H1 (cell line): ENCODE data around the gene DPEP1. TPM values are rescaled to one million over a fixed set of nuclear protein-coding genes. Genes with fewer than 3 reads are reported as not detected.

Experiments
- CTCF ChIA-PET: fragments of 300-600 bp; sonication (Branson Sonifier 250); formaldehyde crosslinking; loops from one replicate; lab custom pipeline; 2021; ENCODE audit not compliant: partially characterized antibody; lab: Charles Lee
- POLR2A ChIA-PET: fragments of 300-600 bp; sonication (Branson Sonifier 250); formaldehyde crosslinking; loops from one replicate; lab custom pipeline; 2021; ENCODE audit warnings: inconsistent platforms; ENCODE audit not compliant: partially characterized antibody; lab: Charles Lee
- DNase-seq, 2 experiments: peaks; one replicate each; pipeline versions ENCODE4 v3.0.0 to v3.0.0-alpha.2; 2010 to 2022; ENCODE audit warnings: low spot score in 2 of 2, low read depth in 1 of 2, mixed read lengths in 1 of 2
- FAIRE-seq: peaks from 2 replicates; lab custom pipeline; 2011; peaks lifted over from hg19 to GRCh38; lab: Jason Lieb, UNC
- H2AFZ ChIP-seq: 2 replicates; pipeline ENCODE4 v1.8.1; 2012; ENCODE audit warnings: low read length, inconsistent platforms
- H2AK5ac ChIP-seq: 2 replicates; pipeline ENCODE4 v1.6.1; 2013; ENCODE audit warnings: low read depth, low read length
- H2BK120ac ChIP-seq: replicated peaks from 2 replicates; pipeline ENCODE3; 2013; ENCODE audit warnings: low read depth, low read length, inconsistent platforms
- H2BK12ac ChIP-seq: 2 replicates; pipeline ENCODE4 v1.6.1; 2013; ENCODE audit warnings: low read depth, low read length
- H2BK15ac ChIP-seq: 2 replicates; pipeline ENCODE4 v1.6.1; 2013; ENCODE audit warnings: low read length
- H2BK20ac ChIP-seq: 2 replicates; pipeline ENCODE4 v1.6.1; 2013; ENCODE audit warnings: low read length
- H2BK5ac ChIP-seq: 2 replicates; pipeline ENCODE4 v1.6.1; 2013; ENCODE audit warnings: low read depth, low read length
- H3K14ac ChIP-seq: 2 replicates; pipeline ENCODE4 v1.6.1; 2013; ENCODE audit warnings: inconsistent platforms; ENCODE audit not compliant: insufficient read length
- H3K18ac ChIP-seq: 2 replicates; pipeline ENCODE4 v1.6.1; 2013; ENCODE audit warnings: low read length; ENCODE audit errors: extremely low read depth
- H3K23ac ChIP-seq: 2 replicates; pipeline ENCODE4 v1.6.1; 2013; ENCODE audit warnings: inconsistent platforms; ENCODE audit not compliant: insufficient read length
- H3K23me2 ChIP-seq: 2 replicates; pipeline ENCODE4 v1.6.1; 2013; ENCODE audit warnings: low read depth, low read length
- H3K27ac ChIP-seq: 2 replicates; pipeline ENCODE4 v1.6.1; 2011; ENCODE audit warnings: low read depth, low read length, inconsistent platforms
- H3K27me3 ChIP-seq, 4 experiments: replicated peaks in 1 of 4; 1 replicate in 1 of 4; 2 replicates in 3 of 4; pipeline versions ENCODE4 v1.6.1 to v1.8.1; 2011 to 2013; ENCODE audit warnings: low read length in 3 of 4, mild to moderate bottlenecking in 3 of 4, inconsistent platforms in 2 of 4, mixed read lengths in 2 of 4, moderate library complexity in 1 of 4; ENCODE audit not compliant: control insufficient read depth in 3 of 4, insufficient read depth in 3 of 4; ENCODE audit errors: extremely low read depth in 1 of 4
- H3K36me3 ChIP-seq, 4 experiments: 2 replicates each; pipeline versions ENCODE4 v1.6.1 to v1.8.1; 2011 to 2013; ENCODE audit warnings: mild to moderate bottlenecking in 4 of 4, low read length in 3 of 4, moderate library complexity in 2 of 4, control low read depth in 1 of 4, inconsistent platforms in 1 of 4; ENCODE audit not compliant: insufficient read depth in 4 of 4, control insufficient read depth in 2 of 4
- H3K4ac ChIP-seq: replicated peaks from 2 replicates; pipeline ENCODE3; 2013; ENCODE audit warnings: low read length, low read depth, mixed read lengths, inconsistent platforms; ENCODE audit not compliant: insufficient read length
- H3K4me1 ChIP-seq, 4 experiments: replicated peaks in 1 of 4; 1 replicate in 1 of 4; 2 replicates in 3 of 4; pipeline versions ENCODE4 v1.6.1 to v1.8.1; 2011 to 2013; ENCODE audit warnings: low read length in 3 of 4, inconsistent platforms in 2 of 4, mixed read lengths in 1 of 4; ENCODE audit not compliant: insufficient read depth in 4 of 4, control insufficient read depth in 3 of 4
- H3K4me2 ChIP-seq, 2 experiments: 2 replicates each; pipeline versions ENCODE4 v1.6.1 to v1.8.1; 2011 to 2013; ENCODE audit warnings: low read depth in 2 of 2, low read length in 2 of 2, control low read depth in 1 of 2, inconsistent platforms in 1 of 2, mild to moderate bottlenecking in 1 of 2; ENCODE audit not compliant: insufficient read depth in 1 of 2
- H3K4me3 ChIP-seq, 4 experiments: fragments of 200-600, 300-600 bp in 1 of 4; sonication (generic), shearing (Covaris generic), sonication (Bioruptor Twin) in 1 of 4; 2 replicates each; pipeline versions ENCODE4 v1.5.1 to v1.8.1; 2011 to 2016; ENCODE audit warnings: low read length in 4 of 4, low read depth in 3 of 4, control low read depth in 2 of 4, inconsistent platforms in 2 of 4, mild to moderate bottlenecking in 2 of 4, mixed read lengths in 1 of 4, moderate library complexity in 1 of 4; ENCODE audit not compliant: insufficient read depth in 2 of 4; ENCODE audit errors: extremely low read depth in 1 of 4
- H3K56ac ChIP-seq: replicated peaks from 2 replicates; pipeline ENCODE3; 2013; ENCODE audit warnings: low read depth, mild to moderate bottlenecking, mixed read lengths, low read length, inconsistent platforms; ENCODE audit not compliant: insufficient read length
- H3K79me1 ChIP-seq: 2 replicates; pipeline ENCODE4 v1.6.1; 2013; ENCODE audit warnings: low read depth, low read length, control low read depth
- H3K79me2 ChIP-seq, 2 experiments: 2 replicates each; pipeline versions ENCODE4 v1.6.1 to v1.8.1; 2012 to 2013; ENCODE audit warnings: low read length in 2 of 2, mild to moderate bottlenecking in 2 of 2, inconsistent platforms in 1 of 2; ENCODE audit not compliant: insufficient read depth in 2 of 2, control insufficient read depth in 1 of 2
- H3K9ac ChIP-seq, 4 experiments: replicated peaks in 1 of 4; 1 replicate in 1 of 4; 2 replicates in 3 of 4; pipeline versions ENCODE4 v1.6.1 to v1.8.1; 2011 to 2013; ENCODE audit warnings: low read depth in 3 of 4, low read length in 3 of 4, control low read depth in 2 of 4, mild to moderate bottlenecking in 2 of 4, moderate library complexity in 2 of 4, inconsistent platforms in 1 of 4; ENCODE audit errors: extremely low read depth in 1 of 4
- H3K9me3 ChIP-seq, 2 experiments: 2 replicates each; pipeline versions ENCODE4 v1.6.1 to v1.8.1; 2012 to 2013; ENCODE audit warnings: mild to moderate bottlenecking in 2 of 2, moderate library complexity in 2 of 2, control low read depth in 1 of 2, inconsistent platforms in 1 of 2, low read depth in 1 of 2, low read length in 1 of 2, mixed read lengths in 1 of 2; ENCODE audit not compliant: insufficient read depth in 2 of 2
- H4K20me1 ChIP-seq, 2 experiments: replicated peaks in 1 of 2; 2 replicates each; pipeline versions ENCODE3 to v1.8.1; 2011 to 2013; ENCODE audit warnings: inconsistent platforms in 2 of 2, low read length in 2 of 2, mild to moderate bottlenecking in 1 of 2; ENCODE audit not compliant: insufficient read depth in 2 of 2, control insufficient read depth in 1 of 2
- H4K5ac ChIP-seq: 2 replicates; pipeline ENCODE4 v1.6.1; 2013; ENCODE audit warnings: low read length, low read depth, mixed read lengths, inconsistent platforms; ENCODE audit not compliant: insufficient read length
- H4K8ac ChIP-seq: 2 replicates; pipeline ENCODE4 v1.8.0; 2013; ENCODE audit warnings: mild to moderate bottlenecking, moderate library complexity, low read length, inconsistent platforms; ENCODE audit not compliant: insufficient read depth; ENCODE audit errors: extremely low read depth
- H4K91ac ChIP-seq: replicated peaks from 2 replicates; pipeline ENCODE3; 2013; ENCODE audit warnings: low read length, mixed read lengths, inconsistent platforms; ENCODE audit not compliant: insufficient read length
- EGR1 ChIP-seq: IDR thresholded peaks from 2 replicates; pipeline ENCODE4 v1.6.1; 2011; ENCODE audit warnings: low read depth, low read length, borderline replicate concordance
- GABPA ChIP-seq: IDR thresholded peaks from 2 replicates; pipeline ENCODE4 v1.6.1; 2011; ENCODE audit warnings: mild to moderate bottlenecking, low read length, moderate library complexity, borderline replicate concordance; ENCODE audit not compliant: insufficient read depth
- KDM4A ChIP-seq: IDR thresholded peaks from one replicate; pipeline ENCODE4 v1.7.1; 2012; ENCODE audit warnings: low read depth, mild to moderate bottlenecking, moderate library complexity, low read length, inconsistent platforms; ENCODE audit not compliant: severe bottlenecking
- NRF1 ChIP-seq: IDR thresholded peaks from 2 replicates; pipeline ENCODE4 v1.6.1; 2011; ENCODE audit warnings: mild to moderate bottlenecking, low read depth, low read length, improper control_type of control experiment
- POLR2A ChIP-seq, 2 experiments: IDR thresholded peaks; 1 replicate in 1 of 2; 2 replicates in 1 of 2; pipeline ENCODE4 v1.6.1; 2011; ENCODE audit warnings: low read depth in 2 of 2, low read length in 2 of 2, mild to moderate bottlenecking in 2 of 2; ENCODE audit errors: control extremely low read depth in 1 of 2
- RAD21 ChIP-seq, 2 experiments: IDR thresholded peaks in 1 of 2; conservative IDR thresholded peaks in 1 of 2; 2 replicates each; pipeline ENCODE4 v1.6.1; 2011; ENCODE audit warnings: low read depth in 2 of 2, low read length in 2 of 2, improper control_type of control experiment in 1 of 2, inconsistent platforms in 1 of 2, mild to moderate bottlenecking in 1 of 2, moderate library complexity in 1 of 2
- RNF2 ChIP-seq: fragments of 200-900, 300-1000 bp; sonication (generic); IDR thresholded peaks from 2 replicates; pipeline ENCODE4 v1.7.1; 2016; ENCODE audit warnings: borderline replicate concordance, low read depth, mild to moderate bottlenecking, antibody characterized with exemption, low read length; ENCODE audit not compliant: poor library complexity, severe bottlenecking; ENCODE audit errors: missing control alignments
- RXRA ChIP-seq: IDR thresholded peaks from 2 replicates; pipeline ENCODE4 v1.6.1; 2011; ENCODE audit warnings: low read depth, mild to moderate bottlenecking, low read length, moderate library complexity; ENCODE audit not compliant: insufficient read depth
- TAF1 ChIP-seq: IDR thresholded peaks from 2 replicates; pipeline ENCODE4 v1.6.1; 2011; ENCODE audit warnings: mild to moderate bottlenecking, low read depth, low read length
- TCF12 ChIP-seq: IDR thresholded peaks from 2 replicates; pipeline ENCODE4 v1.6.1; 2011; ENCODE audit warnings: low read depth, mild to moderate bottlenecking, low read length
- TEAD4 ChIP-seq: IDR thresholded peaks from 2 replicates; pipeline ENCODE4 v1.6.1; 2012; ENCODE audit warnings: low read depth, low read length, inconsistent platforms, mixed read lengths
- YY1 ChIP-seq: IDR thresholded peaks from 2 replicates; pipeline ENCODE4 v1.6.1; 2011; ENCODE audit warnings: low read depth, mild to moderate bottlenecking, low read length
- WGBS, 2 experiments: shearing (Covaris generic) in 1 of 2; methylation state at CpG; one replicate each; pipeline versions ENCODE4 v1.1.6 to v1.1.7; 2013 to 2015; ENCODE audit warnings: low lambda C conversion rate in 2 of 2, mixed read lengths in 2 of 2, inconsistent platforms in 1 of 2, low coverage in 1 of 2, missing lambda C conversion rate in 1 of 2; ENCODE audit not compliant: insufficient replicate concordance in 2 of 2, insufficient coverage in 1 of 2, insufficient read length in 1 of 2; ENCODE audit errors: extremely low coverage in 1 of 2, missing lambda C conversion rate in 1 of 2; 5-methylcytosine and 5-hydroxymethylcytosine counted together
- polyA plus RNA-seq, 7 experiments: library from polyadenylated mRNA; depleted of rRNA in 3 of 7; stranded (reverse) in 5 of 7; unstranded in 2 of 7; fragments of >200 nt in 5 of 7; fragments of 200-250 nt in 2 of 7; gene quantifications; 1 replicate in 5 of 7; 2 replicates in 1 of 7; 4 replicates in 1 of 7; pipeline versions ENCODE4 v1.2.1 to v1.2.3, GENCODE V29; 2011 to 2013; ENCODE audit warnings: missing spikeins in 2 of 7, mixed read lengths in 2 of 7
- total RNA-seq: library from RNA; stranded (reverse); fragmentation: NEBNext Ultra II Directional; extraction: Animal tissue kit (Norgen Biotek cat#: 25700); gene quantifications from 2 replicates; pipeline ENCODE4 v1.2.1, GENCODE V29; 2021

Gene DPEP1
- total and polyA plus RNA-seq, 2 of the 8 experiments (the other 6 are each of a cell fraction or from before 2014, with no cell fraction given), result 2.8 to 3.1 TPM

DNA sequence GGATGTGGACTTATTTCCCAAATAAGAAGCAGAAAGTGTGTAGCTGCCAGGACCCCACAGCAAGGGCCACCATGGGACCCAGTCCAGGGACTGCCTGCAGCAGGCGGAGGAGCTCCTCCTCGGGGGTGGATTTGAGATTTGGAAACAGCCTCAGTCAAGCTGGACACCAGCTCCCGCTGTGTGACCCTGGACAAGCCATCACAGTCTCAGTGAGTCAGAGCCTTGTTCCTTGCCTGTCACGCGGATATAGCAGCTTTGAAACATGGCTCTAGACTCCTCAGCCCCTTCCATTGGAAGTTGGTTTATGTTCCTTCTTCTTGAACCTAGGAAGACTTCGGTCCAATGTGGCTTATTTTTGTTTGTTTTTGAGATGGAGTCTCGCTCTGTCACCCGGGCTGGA is 12.5 kb upstream of the DPEP1 start:
- no peak overlapping the region for H2BK12ac ChIP-seq
- H3K27me3 ChIP-seq, result no peaks in the 10 kb centered on the region; a peak in 1 of 7 replicates
- WGBS, 2 experiments, result 93% methylated on average over 8 of the region's 8 CpGs; no CpG with 5 or more reads in 1 of the 2 experiments
- 0 out of 2 replicates have a peak overlapping the region, but pooled peaks have one; percentile 16 for H2BK5ac ChIP-seq
- H3K4me2 ChIP-seq, result no peak overlapping the region
- H4K20me1 ChIP-seq, result peaks cover 0 to 7% of the 10 kb centered on the region in 2 experiments
- no peak overlapping the region for H3K9ac ChIP-seq
- no peak overlapping the region for H3K4me3 ChIP-seq
- H3K79me2 ChIP-seq, result no peaks in the 10 kb centered on the region
- H2AFZ ChIP-seq, result no peak overlapping the region
- no peak overlapping the region for H4K5ac ChIP-seq
- no peak overlapping the region for H3K27ac ChIP-seq
- FAIRE-seq (no peak), DNase-seq (no peak)
- H3K14ac ChIP-seq, result no peak overlapping the region
- H3K18ac ChIP-seq, result no peak overlapping the region
- H3K79me1 ChIP-seq, result no peaks in the 10 kb centered on the region
- peaks cover 2% of the 10 kb centered on the region for H3K23me2 ChIP-seq
- no peak overlapping the region for H2BK20ac ChIP-seq
- ChIA-PET POLR2A (interaction anchor here (0.6 to 1.3 kb wide), 5 partner anchors 13 to 337 kb away, joined by 3 to 5 read pairs (median 3); partner anchors contain the start of gene DPEP1), CTCF (interaction anchor here (0.7 to 4.8 kb wide), 11 partner anchors 10 to 105 kb away, joined by 3 to 56 read pairs (median 7); partner anchors contain the start of gene DPEP1)
- no peak overlapping the region for H2BK120ac ChIP-seq
- H3K4me1 ChIP-seq, result peaks cover 0 to 11% (median 9%) of the 10 kb centered on the region in 4 experiments; a peak in 5 of 7 replicates
- no peaks in the 10 kb centered on the region for H3K36me3 ChIP-seq
- no peak overlapping the region for H3K23ac ChIP-seq
- no peak overlapping the region for H3K4ac ChIP-seq
- H2BK15ac ChIP-seq, result no peak overlapping the region
- H4K91ac ChIP-seq, result no peak overlapping the region
- H3K56ac ChIP-seq, result no peak overlapping the region
- no peak overlapping the region for H2AK5ac ChIP-seq
- no peak overlapping the region; the same call in 1 of the 2 replicates for H4K8ac ChIP-seq
- no peaks in the 10 kb centered on the region for H3K9me3 ChIP-seq
- TF ChIP-seq EGR1 (no peak), NRF1 (no peak), YY1 (no peak), KDM4A (no peak), RNF2 (no peak), RXRA (no peak), RAD21 (IDR thresholded peaks at IDR 0.05 in 1 of 2, conservative IDR thresholded peaks at IDR 0.05 in 1 of 2; ENCODE audit: low read depth in 2 of 2, low read length in 2 of 2) (no peak), GABPA (no peak), TCF12 (no peak), TEAD4 (no peak), POLR2A (IDR thresholded peaks at IDR 0.05; ENCODE audit: control extremely low read depth in 1 of 2, low read depth in 2 of 2, low read length in 2 of 2) (no peak), TAF1 (no peak)
